HG03280 (cell line): Measurements from ENCODE around the gene C19orf53.
"Not testable (repeated sequence)": the region's sequence is repeated elsewhere in the genome, so short reads cannot be mapped to it uniquely, and the experiment has no call there.

Experiments used
- ATAC-seq: cut with Tn5 transposase; IDR thresholded peaks from one replicate; pipeline ENCODE4 v1.9.1; 2021; ENCODE audit warnings: mild to moderate bottlenecking, moderate library complexity; ENCODE audit not compliant: unreplicated experiment

The C19orf53 gene

GRCh38 chr19:13774217-13775191, at the start of gene C19orf53:
TSS of gene C19orf53 (plus strand) at chr19:13774456. CDS start at chr19:13774478, 22 bp downstream.
- peak; percentile 93 for ATAC-seq

GRCh38 chr19:13726323-13726722, 47.9 kb upstream of the C19orf53 start:
- ATAC-seq = no peak

- no peak for ATAC-seq
Observed at GRCh38 chr19:13727798-13728197, 46.5 kb upstream of the C19orf53 start.

- ATAC-seq = no peak
Observed at GRCh38 chr19:13729859-13730258, 44.4 kb upstream of the C19orf53 start.

GRCh38 chr19:13731147-13731964, 42.9 kb upstream of the C19orf53 start:
- peak; percentile 99 for ATAC-seq

GRCh38 chr19:13732337-13732736, 41.9 kb upstream of the C19orf53 start:
- ATAC-seq = no peak

GRCh38 chr19:13734751-13735150, 39.5 kb upstream of the C19orf53 start:
- no peak for ATAC-seq

- no peak for ATAC-seq
Observed at GRCh38 chr19:13738073-13738472, 36.2 kb upstream of the C19orf53 start.

GRCh38 chr19:13741893-13742292, 32.4 kb upstream of the C19orf53 start:
- no peak for ATAC-seq

- ATAC-seq = no peak
Observed at GRCh38 chr19:13742756-13743155, 31.5 kb upstream of the C19orf53 start.

GRCh38 chr19:13744174-13744573, 30.1 kb upstream of the C19orf53 start:
- no peak for ATAC-seq

GRCh38 chr19:13747098-13747453, 27.2 kb upstream of the C19orf53 start:
- ATAC-seq = no peak

- no peak for ATAC-seq
Observed at GRCh38 chr19:13748169-13748828, 26.0 kb upstream of the C19orf53 start.

- ATAC-seq = no peak
Observed at GRCh38 chr19:13751436-13751835, 22.8 kb upstream of the C19orf53 start.

GRCh38 chr19:13753622-13754021, 20.6 kb upstream of the C19orf53 start:
- ATAC-seq = not testable (repeated sequence)

GRCh38 chr19:13756210-13756609, 18.0 kb upstream of the C19orf53 start:
- ATAC-seq = no peak

GRCh38 chr19:13757805-13758772, 16.2 kb upstream of the C19orf53 start:
- ATAC-seq = no peak

GRCh38 chr19:13758795-13759194, 15.5 kb upstream of the C19orf53 start:
- ATAC-seq = no peak

- ATAC-seq = no peak
Observed at GRCh38 chr19:13761423-13761822, 12.8 kb upstream of the C19orf53 start.

- no peak for ATAC-seq
Observed at GRCh38 chr19:13762635-13763235, 11.5 kb upstream of the C19orf53 start.
